ENCODE measurements around the gene PHLDB2.

Gene PHLDB2

DNA sequence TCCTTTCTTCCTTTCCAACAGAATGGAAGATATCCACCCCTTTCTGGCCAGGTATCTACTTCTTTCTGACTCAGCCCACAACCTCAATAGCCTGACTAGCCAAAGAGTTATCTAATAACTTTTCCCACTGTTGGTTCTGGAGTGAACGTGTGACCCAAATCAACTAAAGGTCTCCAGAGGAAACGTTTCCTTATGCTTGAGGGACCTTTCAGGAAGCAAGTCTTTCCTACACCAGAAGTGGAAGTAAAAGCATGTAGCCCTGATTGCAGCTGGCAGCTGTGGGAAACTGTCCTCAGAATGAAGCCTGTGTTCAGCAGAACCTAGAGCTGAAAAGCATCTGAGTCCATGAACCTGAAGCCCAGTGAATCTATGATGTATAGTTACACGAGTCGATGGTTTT lies 34.7 kb upstream of the PHLDB2 start:
- Histone ChIP-seq H2AFZ (ENCODE audit: low read length) (peak overlapping the region; percentile 45), H3K9me3 (replicated peaks in 1 of 2; ENCODE audit: control insufficient read depth in 2 of 2, insufficient read depth in 1 of 2, low read depth in 1 of 2, low read length in 2 of 2) (peaks cover 0 to 6% of the 10 kb centered on the region in 2 donors), H3K4ac (ENCODE audit: low read length) (no peak overlapping the region), H4K8ac (ENCODE audit: low read depth, low read length) (no peak overlapping the region), H3K14ac (ENCODE audit: low read length) (no peak overlapping the region), H2BK15ac (ENCODE audit: low read length) (no peak overlapping the region), H3K23ac (ENCODE audit: low read depth, low read length, poor library complexity) (no peak overlapping the region), H3K36me3 (replicated peaks in 1 of 2; ENCODE audit: control insufficient read depth in 2 of 2, insufficient read depth in 2 of 2, low read length in 2 of 2) (no peaks in the 10 kb centered on the region), H3K9ac (ENCODE audit: low read depth, low read length, poor library complexity) (no peak overlapping the region), H2BK120ac (ENCODE audit: low read depth, low read length) (no peak overlapping the region), H3K18ac (ENCODE audit: low read length) (no peak overlapping the region), H3K4me2 (ENCODE audit: insufficient read depth, low read length, poor library complexity, severe bottlenecking) (no peak overlapping the region), H2BK5ac (ENCODE audit: low read length) (no peak overlapping the region), H3K4me1 (ENCODE audit: control insufficient read depth in 2 of 2, insufficient read depth in 1 of 2, low read depth in 1 of 2, low read length in 2 of 2) (no peaks in the 10 kb centered on the region), H3K27ac (replicated peaks; ENCODE audit: low read length) (no peak overlapping the region), H2BK12ac (ENCODE audit: low read length) (no peak overlapping the region), H4K91ac (ENCODE audit: low read depth, low read length, poor library complexity) (no peak overlapping the region), H3K79me1 (ENCODE audit: low read depth, low read length) (no peaks in the 10 kb centered on the region), H3K4me3 (ENCODE audit: low read length in 2 of 2) (no peak overlapping the region), H2AK5ac (ENCODE audit: low read depth, low read length) (no peak overlapping the region), H3K27me3 (ENCODE audit: control insufficient read depth in 3 of 3, insufficient read depth in 3 of 3, low read depth in 1 of 3, low read length in 3 of 3) (no peaks in the 10 kb centered on the region)
- WGBS, 2 donors (ENCODE audit: extremely low coverage in 2 of 2, insufficient read length in 2 of 2, insufficient replicate concordance in 1 of 2): no CpG with 5 or more reads among the region's 4 CpGs
- no peak for DNase-seq (ENCODE audit: low spot score)

GRCh38 chr3:111827871-111828270 lies 31.2 kb upstream of the PHLDB2 start:
- Histone ChIP-seq H3K4me2 (ENCODE audit: insufficient read depth, low read length, poor library complexity, severe bottlenecking) (no peak overlapping the region), H2AFZ (ENCODE audit: low read length) (peak overlapping the region; percentile 33), H3K4me3 (ENCODE audit: low read length in 2 of 2) (no peak overlapping the region), H3K23ac (ENCODE audit: low read depth, low read length, poor library complexity) (no peak overlapping the region), H2BK12ac (ENCODE audit: low read length) (no peak overlapping the region), H2BK15ac (ENCODE audit: low read length) (no peak overlapping the region), H3K27ac (replicated peaks; ENCODE audit: low read length) (no peak overlapping the region), H2BK120ac (ENCODE audit: low read depth, low read length) (no peak overlapping the region), H3K9ac (ENCODE audit: low read depth, low read length, poor library complexity) (no peak overlapping the region), H3K36me3 (replicated peaks in 1 of 2; ENCODE audit: control insufficient read depth in 2 of 2, insufficient read depth in 2 of 2, low read length in 2 of 2) (no peaks in the 10 kb centered on the region), H2AK5ac (ENCODE audit: low read depth, low read length) (no peak overlapping the region), H4K8ac (ENCODE audit: low read depth, low read length) (no peak overlapping the region), H3K4me1 (ENCODE audit: control insufficient read depth in 2 of 2, insufficient read depth in 1 of 2, low read depth in 1 of 2, low read length in 2 of 2) (no peaks in the 10 kb centered on the region), H3K9me3 (replicated peaks in 1 of 2; ENCODE audit: control insufficient read depth in 2 of 2, insufficient read depth in 1 of 2, low read depth in 1 of 2, low read length in 2 of 2) (no peaks in the 10 kb centered on the region), H3K79me1 (ENCODE audit: low read depth, low read length) (no peaks in the 10 kb centered on the region), H3K4ac (ENCODE audit: low read length) (no peak overlapping the region), H3K14ac (ENCODE audit: low read length) (no peak overlapping the region), H2BK5ac (ENCODE audit: low read length) (no peak overlapping the region), H4K91ac (ENCODE audit: low read depth, low read length, poor library complexity) (no peak overlapping the region), H3K18ac (ENCODE audit: low read length) (peak overlapping the region; percentile 28), H3K27me3 (ENCODE audit: control insufficient read depth in 3 of 3, insufficient read depth in 3 of 3, low read depth in 1 of 3, low read length in 3 of 3) (no peaks in the 10 kb centered on the region)
- DNase-seq (ENCODE audit: low spot score): no peak
- WGBS, 2 donors (ENCODE audit: extremely low coverage in 2 of 2, insufficient read length in 2 of 2, insufficient replicate concordance in 1 of 2): no CpG with 5 or more reads among the region's 1 CpG

GRCh38 chr3:111828530-111828929 lies 30.5 kb upstream of the PHLDB2 start:
- no peak overlapping the region for H2BK15ac ChIP-seq (ENCODE audit: low read length)
- H3K36me3 ChIP-seq (replicated peaks in 1 of 2; ENCODE audit: control insufficient read depth in 2 of 2, insufficient read depth in 2 of 2, low read length in 2 of 2): no peaks in the 10 kb centered on the region
- no peak overlapping the region for H2BK12ac ChIP-seq (ENCODE audit: low read length)
- no peak overlapping the region for H2AFZ ChIP-seq (ENCODE audit: low read length)
- no peak overlapping the region for H3K4ac ChIP-seq (ENCODE audit: low read length)
- no peak overlapping the region for H3K14ac ChIP-seq (ENCODE audit: low read length)
- H3K4me2 ChIP-seq (ENCODE audit: insufficient read depth, low read length, poor library complexity, severe bottlenecking): no peak overlapping the region
- no peak for DNase-seq (ENCODE audit: low spot score)
- H3K27me3 ChIP-seq (ENCODE audit: control insufficient read depth in 3 of 3, insufficient read depth in 3 of 3, low read depth in 1 of 3, low read length in 3 of 3): no peaks in the 10 kb centered on the region
- H3K23ac ChIP-seq (ENCODE audit: low read depth, low read length, poor library complexity): no peak overlapping the region
- WGBS, 2 donors (ENCODE audit: extremely low coverage in 2 of 2, insufficient read length in 2 of 2, insufficient replicate concordance in 1 of 2): no CpG with 5 or more reads among the region's 6 CpGs
- H2BK5ac ChIP-seq (ENCODE audit: low read length): no peak overlapping the region
- H3K9ac ChIP-seq (ENCODE audit: low read depth, low read length, poor library complexity): no peak overlapping the region
- no peak overlapping the region for H3K18ac ChIP-seq (ENCODE audit: low read length)
- no peak overlapping the region for H4K91ac ChIP-seq (ENCODE audit: low read depth, low read length, poor library complexity)
- H3K4me3 ChIP-seq (ENCODE audit: low read length in 2 of 2): no peak overlapping the region
- no peaks in the 10 kb centered on the region for H3K9me3 ChIP-seq (replicated peaks in 1 of 2; ENCODE audit: control insufficient read depth in 2 of 2, insufficient read depth in 1 of 2, low read depth in 1 of 2, low read length in 2 of 2)
- H3K79me1 ChIP-seq (ENCODE audit: low read depth, low read length): no peaks in the 10 kb centered on the region
- no peaks in the 10 kb centered on the region for H3K4me1 ChIP-seq (ENCODE audit: control insufficient read depth in 2 of 2, insufficient read depth in 1 of 2, low read depth in 1 of 2, low read length in 2 of 2)
- H4K8ac ChIP-seq (ENCODE audit: low read depth, low read length): no peak overlapping the region
- H2BK120ac ChIP-seq (ENCODE audit: low read depth, low read length): no peak overlapping the region
- H2AK5ac ChIP-seq (ENCODE audit: low read depth, low read length): no peak overlapping the region
- H3K27ac ChIP-seq (replicated peaks; ENCODE audit: low read length): no peak overlapping the region

DNA sequence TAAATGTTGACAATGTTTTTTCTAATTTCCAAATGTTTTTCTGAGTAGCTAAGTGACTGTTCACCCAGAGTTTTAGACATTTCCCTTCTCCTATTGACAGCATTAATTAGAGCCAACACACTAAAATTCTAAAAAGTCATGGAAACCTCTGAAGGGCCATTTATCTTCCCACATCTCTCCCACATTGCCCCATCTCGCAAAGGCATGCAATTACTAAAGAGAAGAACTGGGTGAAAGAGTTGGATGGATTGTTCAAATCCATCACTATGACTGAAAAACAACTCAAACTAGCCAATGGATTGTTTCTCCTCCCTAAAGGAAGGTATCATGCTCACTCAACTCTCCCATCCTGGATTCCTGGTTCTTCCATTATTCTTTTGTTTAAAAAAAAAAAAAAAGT lies 30.0 kb upstream of the PHLDB2 start:
- Histone ChIP-seq H3K9me3 (replicated peaks in 1 of 2; ENCODE audit: control insufficient read depth in 2 of 2, insufficient read depth in 1 of 2, low read depth in 1 of 2, low read length in 2 of 2) (no peaks in the 10 kb centered on the region), H3K4me1 (ENCODE audit: control insufficient read depth in 2 of 2, insufficient read depth in 1 of 2, low read depth in 1 of 2, low read length in 2 of 2) (no peaks in the 10 kb centered on the region), H2BK120ac (ENCODE audit: low read depth, low read length) (no peak overlapping the region), H2AFZ (ENCODE audit: low read length) (no peak overlapping the region), H2BK5ac (ENCODE audit: low read length) (no peak overlapping the region), H2BK12ac (ENCODE audit: low read length) (no peak overlapping the region), H2BK15ac (ENCODE audit: low read length) (no peak overlapping the region), H3K4me2 (ENCODE audit: insufficient read depth, low read length, poor library complexity, severe bottlenecking) (no peak overlapping the region), H4K8ac (ENCODE audit: low read depth, low read length) (no peak overlapping the region), H3K18ac (ENCODE audit: low read length) (no peak overlapping the region), H3K4ac (ENCODE audit: low read length) (no peak overlapping the region), H3K14ac (ENCODE audit: low read length) (no peak overlapping the region), H3K36me3 (replicated peaks in 1 of 2; ENCODE audit: control insufficient read depth in 2 of 2, insufficient read depth in 2 of 2, low read length in 2 of 2) (no peaks in the 10 kb centered on the region), H3K23ac (ENCODE audit: low read depth, low read length, poor library complexity) (no peak overlapping the region), H3K9ac (ENCODE audit: low read depth, low read length, poor library complexity) (no peak overlapping the region), H3K27me3 (ENCODE audit: control insufficient read depth in 3 of 3, insufficient read depth in 3 of 3, low read depth in 1 of 3, low read length in 3 of 3) (no peaks in the 10 kb centered on the region), H3K79me1 (ENCODE audit: low read depth, low read length) (no peaks in the 10 kb centered on the region), H3K27ac (replicated peaks; ENCODE audit: low read length) (no peak overlapping the region), H2AK5ac (ENCODE audit: low read depth, low read length) (no peak overlapping the region), H3K4me3 (ENCODE audit: low read length in 2 of 2) (no peak overlapping the region), H4K91ac (ENCODE audit: low read depth, low read length, poor library complexity) (no peak overlapping the region)
- WGBS, 2 donors (ENCODE audit: extremely low coverage in 2 of 2, insufficient read length in 2 of 2, insufficient replicate concordance in 1 of 2): no CpG with 5 or more reads among the region's 1 CpG
- no peak for DNase-seq (ENCODE audit: low spot score)
